Gastroesophageal sphincter (tissue), 4 donors: ENCODE results near the gene NRXN3. TPM values are rescaled to one million over a fixed set of nuclear protein-coding genes. Genes with fewer than 3 reads are reported as not detected.

Experiments
- ATAC-seq: fragments of 150-250 bp; one replicate; pipeline ENCODE4 v1.9.1; 2016; ENCODE audit warnings: mild to moderate bottlenecking, moderate library complexity
- H3K27ac ChIP-seq, 4 donors: fragments of 200-600 bp; sonication (generic) in 3 of 4; 1 replicate in 3 of 4; 2 replicates in 1 of 4; pipeline ENCODE4 v1.5.1; 2016 to 2019
- H3K27me3 ChIP-seq: fragments of 200-600 bp; sonication (generic); one replicate; pipeline ENCODE4 v1.5.1; 2019
- H3K36me3 ChIP-seq, 2 donors: fragments of 200-600 bp; sonication (generic); one replicate each; pipeline ENCODE4 v1.5.1; 2019; ENCODE audit warnings: control low read depth in 1 of 2
- H3K4me1 ChIP-seq, 3 donors: fragments of 200-600 bp; sonication (generic); 1 replicate in 2 of 3; 2 replicates in 1 of 3; pipeline ENCODE4 v1.5.1; 2016 to 2019; ENCODE audit warnings: control low read depth in 2 of 3
- H3K4me3 ChIP-seq, 2 donors: fragments of 200-600 bp; sonication (generic); one replicate each; pipeline ENCODE4 v1.5.1; 2019; ENCODE audit warnings: mild to moderate bottlenecking in 1 of 2, moderate library complexity in 1 of 2
- H3K9me3 ChIP-seq, 3 donors: fragments of 200-600 bp; sonication (generic); one replicate each; pipeline ENCODE4 v1.5.1; 2017 to 2019; ENCODE audit warnings: control low read depth in 2 of 3
- CTCF ChIP-seq, 4 experiments: fragments of 200-600 bp in 2 of 4; fragments of 450-650 bp in 2 of 4; sonication (generic) in 1 of 4; IDR thresholded peaks; one replicate each; pipeline ENCODE4 v1.5.1; 2017 to 2019; ENCODE audit warnings: antibody characterized with exemption in 4 of 4, mild to moderate bottlenecking in 2 of 4, moderate library complexity in 2 of 4
- EP300 ChIP-seq: sonication (generic); formaldehyde crosslinking; IDR thresholded peaks from one replicate; pipeline ENCODE4 v1.6.1; 2017; ENCODE audit warnings: antibody characterized with exemption, mild to moderate bottlenecking
- POLR2A ChIP-seq, 2 donors: fragments of 450-650 bp; IDR thresholded peaks; one replicate each; pipeline ENCODE4 v1.6.1; 2017; ENCODE audit warnings: antibody characterized with exemption in 2 of 2, mild to moderate bottlenecking in 2 of 2, moderate library complexity in 1 of 2
- POLR2AphosphoS5 ChIP-seq: sonication (generic); formaldehyde crosslinking; IDR thresholded peaks from one replicate; pipeline ENCODE4 v1.6.1; 2017; ENCODE audit warnings: antibody characterized with exemption
- WGBS, 2 donors: methylation state at CpG; one replicate each; pipeline ENCODE4 v1.1.5; 2018; ENCODE audit warnings: low coverage in 1 of 2; 5-methylcytosine and 5-hydroxymethylcytosine counted together
- total RNA-seq, 4 donors: library from RNA; depleted of rRNA; stranded (reverse); fragments of >200 nt; gene quantifications; one replicate each; pipeline ENCODE4 v1.1.0, GENCODE V29; 2016

Gene NRXN3
- total RNA-seq, 4 donors from 2014 or later = 74.2 to 192 (median 98.2) TPM

GRCh38 chr14:78985668-78986381, 815.7 kb downstream of the NRXN3 start:
- no peak for ATAC-seq
- WGBS, 2 donors = 71 to 88% methylated on average over 5 of the region's 5 CpGs
- no peak for TF ChIP-seq POLR2A (IDR thresholded peaks at IDR 0.05)
- TF ChIP-seq EP300 = no peak
- TF ChIP-seq POLR2AphosphoS5 = no peak
- TF ChIP-seq CTCF (IDR thresholded peaks at IDR 0.05) = no peak
- no peaks in the 10 kb centered on the region for H3K9me3 ChIP-seq
- no peak overlapping the region for H3K27ac ChIP-seq
- H3K4me3 ChIP-seq = no peak overlapping the region
- H3K27me3 ChIP-seq = no peaks in the 10 kb centered on the region
- no peaks in the 10 kb centered on the region for H3K36me3 ChIP-seq
- H3K4me1 ChIP-seq = no peaks in the 10 kb centered on the region

GRCh38 chr14:78986989-78987388, 816.8 kb downstream of the NRXN3 start:
- no peak overlapping the region for H3K27ac ChIP-seq

GRCh38 chr14:78989221-78989620, 819.0 kb downstream of the NRXN3 start:
- H3K4me1 ChIP-seq = no peaks in the 10 kb centered on the region
- no peak overlapping the region for H3K27ac ChIP-seq
- TF ChIP-seq EP300 = no peak
- WGBS, 2 donors = 38 to 47% methylated on average over 3 of the region's 3 CpGs
- H3K36me3 ChIP-seq = no peaks in the 10 kb centered on the region
- no peak overlapping the region for H3K4me3 ChIP-seq
- no peaks in the 10 kb centered on the region for H3K27me3 ChIP-seq
- H3K9me3 ChIP-seq = no peaks in the 10 kb centered on the region
- ATAC-seq = no peak

More at GRCh38 chr14:78986989-78987388, 816.8 kb downstream of the NRXN3 start:
- H3K36me3 ChIP-seq = no peaks in the 10 kb centered on the region
- WGBS, 2 donors = 71 to 83% methylated on average over 5 of the region's 6 CpGs
- no peaks in the 10 kb centered on the region for H3K4me1 ChIP-seq
- TF ChIP-seq EP300 (no peak), POLR2A (IDR thresholded peaks at IDR 0.05) (no peak), POLR2AphosphoS5 (no peak), CTCF (IDR thresholded peaks at IDR 0.05) (no peak)
- no peaks in the 10 kb centered on the region for H3K9me3 ChIP-seq
- ATAC-seq = no peak
- no peak overlapping the region for H3K4me3 ChIP-seq
- H3K27me3 ChIP-seq = no peaks in the 10 kb centered on the region

- Histone ChIP-seq H3K27me3 (no peaks in the 10 kb centered on the region), H3K4me1 (peaks cover 0 to 8% (median 0%) of the 10 kb centered on the region in 3 donors), H3K36me3 (no peaks in the 10 kb centered on the region), H3K27ac (no peak overlapping the region), H3K9me3 (no peaks in the 10 kb centered on the region), H3K4me3 (no peak overlapping the region)
- WGBS, 2 donors = 80 to 100% methylated on average over 2 of the region's 2 CpGs
- TF ChIP-seq POLR2AphosphoS5 = no peak
- no peak for TF ChIP-seq CTCF (IDR thresholded peaks at IDR 0.05)
- no peak for TF ChIP-seq POLR2A (IDR thresholded peaks at IDR 0.05)
- TF ChIP-seq EP300 = no peak
- ATAC-seq = no peak
These were observed 822.7 kb downstream of the NRXN3 start for GRCh38 chr14:78992867-78993266.

GRCh38 chr14:78997811-78998210, 827.6 kb downstream of the NRXN3 start:
- TF ChIP-seq POLR2AphosphoS5 (no peak), CTCF (IDR thresholded peaks at IDR 0.05) (no peak), EP300 (no peak), POLR2A (IDR thresholded peaks at IDR 0.05) (no peak)
- Histone ChIP-seq H3K27ac (no peak overlapping the region), H3K4me3 (no peak overlapping the region), H3K4me1 (peaks cover 0 to 15% (median 0%) of the 10 kb centered on the region in 3 donors), H3K9me3 (no peaks in the 10 kb centered on the region), H3K36me3 (no peaks in the 10 kb centered on the region), H3K27me3 (no peaks in the 10 kb centered on the region)
- no peak for ATAC-seq
- WGBS, 2 donors = 20 to 47% methylated on average over 1 of the region's 1 CpG
